Prostate gland (tissue), 2 donors: ENCODE results near the gene TBC1D7.

Source experiments
- CTCF ChIP-seq, 4 experiments: fragments of 200-600 bp in 2 of 4; fragments of 450-650 bp in 2 of 4; sonication (generic) in 2 of 4; IDR thresholded peaks; 1 replicate in 3 of 4; 2 replicates in 1 of 4; pipeline ENCODE4 v1.5.1; 2016 to 2019; ENCODE audit warnings: antibody characterized with exemption in 4 of 4, mild to moderate bottlenecking in 2 of 4, moderate library complexity in 2 of 4
- POLR2AphosphoS5 ChIP-seq: sonication (generic); formaldehyde crosslinking; IDR thresholded peaks from one replicate; pipeline ENCODE4 v1.6.1; 2017; ENCODE audit warnings: antibody characterized with exemption

- TF ChIP-seq CTCF (IDR thresholded peaks at IDR 0.05) (no peak), POLR2AphosphoS5 (no peak)
Observed at GRCh38 chr6:13260831-13261230, 67.5 kb downstream of the TBC1D7 start.
